Mesenchymal stem cell (in vitro differentiated cells and primary cell): ENCODE data around the gene ZNF276.

Source experiments
- DNase-seq: peaks from one replicate; pipeline ENCODE4 v3.0.0-alpha.2; 2013
- H2AFZ ChIP-seq: one replicate; pipeline ENCODE4 v1.6.1; 2013; ENCODE audit warnings: low read depth, mild to moderate bottlenecking, control low read depth, inconsistent platforms, low read length, moderate library complexity
- H2AK5ac ChIP-seq: 2 replicates; pipeline ENCODE4 v1.6.1; 2013; ENCODE audit warnings: low read length, moderate library complexity, mild to moderate bottlenecking, inconsistent platforms; ENCODE audit not compliant: severe bottlenecking
- H2BK120ac ChIP-seq: one replicate; pipeline ENCODE4 v1.6.1; 2013; ENCODE audit warnings: low read depth, mild to moderate bottlenecking, inconsistent platforms, low read length, moderate library complexity
- H2BK12ac ChIP-seq, 2 experiments: one replicate each; pipeline ENCODE4 v1.6.1; 2013; ENCODE audit warnings: inconsistent platforms in 2 of 2, low read length in 2 of 2, mild to moderate bottlenecking in 2 of 2, moderate library complexity in 2 of 2, control low read depth in 1 of 2
- H2BK15ac ChIP-seq: one replicate; pipeline ENCODE4 v1.6.1; 2013; ENCODE audit warnings: mild to moderate bottlenecking, low read depth, inconsistent platforms; ENCODE audit not compliant: poor library complexity, severe bottlenecking
- H2BK5ac ChIP-seq: 2 replicates; pipeline ENCODE4 v1.6.1; 2013; ENCODE audit warnings: low read depth, mild to moderate bottlenecking, low read length, control low read depth, inconsistent platforms; ENCODE audit not compliant: poor library complexity, severe bottlenecking
- H3K14ac ChIP-seq, 2 experiments: one replicate each; pipeline ENCODE4 v1.6.1; 2013; ENCODE audit warnings: inconsistent platforms in 2 of 2, low read length in 2 of 2, control low read depth in 1 of 2, mild to moderate bottlenecking in 1 of 2, moderate library complexity in 1 of 2
- H3K18ac ChIP-seq, 2 experiments: one replicate each; pipeline ENCODE4 v1.6.1; 2013; ENCODE audit warnings: inconsistent platforms in 2 of 2, low read length in 2 of 2, control low read depth in 1 of 2, low read depth in 1 of 2, mild to moderate bottlenecking in 1 of 2
- H3K23ac ChIP-seq, 2 experiments: one replicate each; pipeline ENCODE4 v1.6.1; 2013; ENCODE audit warnings: inconsistent platforms in 2 of 2, low read length in 2 of 2, mild to moderate bottlenecking in 2 of 2, moderate library complexity in 2 of 2, control low read depth in 1 of 2
- H3K27ac ChIP-seq: 2 replicates; pipeline ENCODE4 v1.5.1; 2013; ENCODE audit warnings: mild to moderate bottlenecking, moderate library complexity, low read length, control low read depth, inconsistent platforms; ENCODE audit not compliant: poor library complexity, severe bottlenecking
- H3K27me3 ChIP-seq, 2 experiments: 2 replicates each; pipeline versions ENCODE4 v1.6.1 to v1.7.0; 2013; ENCODE audit warnings: low read length in 2 of 2, mild to moderate bottlenecking in 2 of 2, moderate library complexity in 2 of 2, control low read depth in 1 of 2, inconsistent platforms in 1 of 2; ENCODE audit not compliant: control insufficient read depth in 1 of 2, insufficient read depth in 1 of 2
- H3K36me3 ChIP-seq, 2 experiments: 2 replicates each; pipeline versions ENCODE4 v1.6.1 to v1.7.0; 2013; ENCODE audit warnings: low read length in 2 of 2, control low read depth in 1 of 2, inconsistent platforms in 1 of 2, low read depth in 1 of 2, mild to moderate bottlenecking in 1 of 2; ENCODE audit not compliant: insufficient read depth in 2 of 2, control insufficient read depth in 1 of 2
- H3K4ac ChIP-seq, 2 experiments: one replicate each; pipeline ENCODE4 v1.6.1; 2013; ENCODE audit warnings: inconsistent platforms in 2 of 2, low read length in 2 of 2, mild to moderate bottlenecking in 2 of 2, moderate library complexity in 2 of 2, control low read depth in 1 of 2, low read depth in 1 of 2
- H3K4me1 ChIP-seq: 2 replicates; pipeline ENCODE4 v1.6.1; 2013; ENCODE audit warnings: low read depth, low read length, control low read depth; ENCODE audit not compliant: control insufficient read depth, insufficient read depth
- H3K4me2 ChIP-seq: 2 replicates; pipeline ENCODE4 v1.6.1; 2013; ENCODE audit warnings: low read length, mild to moderate bottlenecking, inconsistent platforms; ENCODE audit not compliant: poor library complexity, severe bottlenecking
- H3K4me3 ChIP-seq, 2 experiments: 2 replicates each; pipeline versions ENCODE4 v1.5.1 to v1.7.0; 2013; ENCODE audit warnings: low read length in 2 of 2, mild to moderate bottlenecking in 2 of 2, control low read depth in 1 of 2, low read depth in 1 of 2; ENCODE audit not compliant: insufficient read depth in 1 of 2
- H3K79me1 ChIP-seq: replicated peaks from 2 replicates; pipeline ENCODE4 v1.6.1; 2013; ENCODE audit warnings: mild to moderate bottlenecking, control low read depth, low read length, inconsistent platforms; ENCODE audit not compliant: poor library complexity, severe bottlenecking
- H3K9ac ChIP-seq: 2 replicates; pipeline ENCODE4 v1.7.0; 2013; ENCODE audit warnings: mild to moderate bottlenecking, low read length, moderate library complexity
- H3K9me3 ChIP-seq: 2 replicates; pipeline ENCODE4 v1.7.0; 2013; ENCODE audit warnings: mild to moderate bottlenecking, low read length; ENCODE audit not compliant: control insufficient read depth
- H4K8ac ChIP-seq: one replicate; pipeline ENCODE4 v1.6.1; 2013; ENCODE audit warnings: inconsistent platforms, mild to moderate bottlenecking, low read length, moderate library complexity
- H4K91ac ChIP-seq: one replicate; pipeline ENCODE4 v1.6.1; 2013; ENCODE audit warnings: mild to moderate bottlenecking, low read length, inconsistent platforms
- WGBS: methylation state at CpG from one replicate; pipeline ENCODE4 v1.1.7; 2013; ENCODE audit warnings: mixed read lengths; 5-methylcytosine and 5-hydroxymethylcytosine counted together

Gene ZNF276

DNA sequence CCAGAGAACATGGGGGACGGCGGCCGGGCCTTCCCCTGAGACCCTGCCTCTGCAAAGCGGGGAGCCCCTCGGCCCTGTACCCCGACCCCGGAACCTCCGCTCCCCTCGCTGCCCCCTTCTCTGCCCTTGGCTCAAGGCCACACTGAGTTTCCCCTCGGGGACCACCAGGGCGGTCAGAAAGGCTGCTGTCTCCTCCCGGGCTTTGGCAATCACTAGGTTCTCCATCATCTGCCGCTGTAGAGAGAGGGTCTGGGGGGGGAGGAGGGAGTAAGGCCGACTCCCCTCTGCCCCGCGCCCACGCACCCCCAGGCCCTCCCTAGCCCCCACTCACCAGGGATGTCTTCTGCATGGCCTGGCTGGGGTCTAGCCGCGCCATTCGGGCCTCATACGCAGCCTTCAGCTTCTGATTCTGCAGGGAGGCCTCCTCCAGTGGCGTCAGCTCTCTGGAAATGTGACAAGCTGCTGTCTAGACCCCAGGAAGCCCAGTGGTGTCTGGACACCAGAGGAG, 9.0 kb upstream of the ZNF276 start:
- Histone ChIP-seq H2AK5ac (no peak overlapping the region), H3K36me3 (peaks cover 26 to 54% of the 10 kb centered on the region in 2 experiments), H2AFZ (peak overlapping the region; percentile 29), H3K23ac (no peak overlapping the region), H3K9me3 (no peaks in the 10 kb centered on the region), H3K4me2 (peak overlapping the region; percentile 84), H2BK5ac (no peak overlapping the region), H3K4me3 (peak overlapping the region; percentile 61 to 66), H3K4ac (peak overlapping the region in 1 of 2 experiments; percentile 13), H2BK120ac (no peak overlapping the region), H3K79me1 (peaks cover 11% of the 10 kb centered on the region), H2BK12ac (no peak overlapping the region), H4K91ac (no peak overlapping the region), H3K9ac (peak overlapping the region; percentile 38), H3K4me1 (peaks cover 22% of the 10 kb centered on the region), H3K27ac (no peak overlapping the region), H3K18ac (no peak overlapping the region), H2BK15ac (no peak overlapping the region), H4K8ac (peak overlapping the region; percentile 39), H3K27me3 (no peaks in the 10 kb centered on the region), H3K14ac (peak overlapping the region in 1 of 2 experiments; percentile 60)
- DNase-seq, result peak; percentile 59
- WGBS, result 17% methylated on average over 14 of the region's 22 CpGs

DNA sequence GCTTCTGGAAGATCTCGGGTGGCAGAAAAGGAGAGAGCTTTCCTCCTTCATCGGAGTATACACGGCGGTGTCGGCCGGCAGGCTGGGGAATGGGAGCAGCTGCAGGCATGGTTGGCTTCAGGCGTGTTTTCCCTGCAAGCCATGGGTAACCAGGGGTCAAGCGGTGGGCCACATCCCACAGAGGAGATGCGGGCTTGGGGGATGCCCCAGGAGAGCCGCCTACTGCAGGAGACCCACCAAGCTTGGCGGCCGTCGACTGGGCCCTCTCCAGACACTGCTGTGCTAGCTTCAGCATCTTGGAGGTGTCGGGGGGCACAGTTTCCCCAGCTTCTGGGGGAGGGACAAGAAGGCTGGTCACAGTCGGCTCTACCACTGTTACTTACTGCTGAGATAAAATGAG, 4.8 kb upstream of the ZNF276 start:
- H2AK5ac ChIP-seq, result no peak overlapping the region
- H3K4me3 ChIP-seq, result no peak overlapping the region
- H3K9ac ChIP-seq, result no peak overlapping the region
- H3K27ac ChIP-seq, result no peak overlapping the region
- H4K91ac ChIP-seq, result no peak overlapping the region
- H3K4me2 ChIP-seq, result no peak overlapping the region
- no peak overlapping the region for H3K14ac ChIP-seq
- no peak overlapping the region for H2AFZ ChIP-seq
- H4K8ac ChIP-seq, result no peak overlapping the region
- H3K27me3 ChIP-seq, result no peaks in the 10 kb centered on the region
- H2BK120ac ChIP-seq, result no peak overlapping the region
- peaks cover 24% of the 10 kb centered on the region for H3K4me1 ChIP-seq
- H3K4ac ChIP-seq, result no peak overlapping the region
- no peak overlapping the region for H3K18ac ChIP-seq
- peaks cover 22% of the 10 kb centered on the region for H3K79me1 ChIP-seq
- no peak overlapping the region for H2BK15ac ChIP-seq
- H2BK12ac ChIP-seq, result no peak overlapping the region
- H3K23ac ChIP-seq, result no peak overlapping the region
- H2BK5ac ChIP-seq, result no peak overlapping the region
- H3K36me3 ChIP-seq, result peaks cover 13 to 32% of the 10 kb centered on the region in 2 experiments
- no peaks in the 10 kb centered on the region for H3K9me3 ChIP-seq
- WGBS, result 97% methylated on average over 15 of the region's 15 CpGs
- DNase-seq, result no peak

DNA sequence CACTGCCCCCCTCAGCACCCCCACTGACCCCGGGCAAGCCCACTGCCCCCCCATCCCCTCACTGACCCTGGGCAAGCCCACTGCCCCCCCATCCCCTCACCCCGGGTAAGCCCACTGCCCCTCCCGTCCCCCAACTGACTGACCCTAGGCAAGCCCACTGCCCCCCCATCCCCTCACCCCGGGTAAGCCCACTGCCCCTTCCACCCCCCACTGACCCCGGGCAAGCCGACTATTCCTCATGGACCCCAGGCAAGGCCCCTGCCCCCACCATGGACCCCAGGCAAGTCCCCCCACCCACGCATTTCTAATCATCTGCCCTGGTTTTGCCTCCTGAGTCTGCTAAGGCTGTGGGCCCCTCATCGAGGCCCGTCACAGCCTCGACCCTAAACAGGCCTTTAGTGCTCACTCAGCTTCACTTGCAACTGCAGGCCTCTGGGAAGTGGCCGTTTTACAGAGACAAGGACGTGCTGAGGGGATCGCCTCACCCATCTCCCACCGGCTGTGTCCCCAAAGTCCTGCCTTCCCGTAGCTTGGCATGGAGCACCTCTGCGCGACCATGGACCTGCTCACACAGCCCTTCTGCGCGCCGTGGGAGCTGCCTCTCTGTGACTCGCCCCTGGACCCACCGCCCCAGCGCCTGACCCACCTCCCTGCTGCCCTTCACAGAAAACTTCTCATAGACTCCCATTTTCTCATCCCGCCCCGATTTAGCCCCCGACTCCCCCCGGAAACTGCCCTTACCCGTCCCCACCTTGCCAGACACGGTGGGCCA, 4.2 kb upstream of the ZNF276 start:
- H3K79me1 ChIP-seq, result peaks cover 20% of the 10 kb centered on the region
- H3K23ac ChIP-seq, result no peak overlapping the region
- H2BK15ac ChIP-seq, result no peak overlapping the region
- peaks cover 13 to 32% of the 10 kb centered on the region in 2 experiments for H3K36me3 ChIP-seq
- no peak overlapping the region for H3K14ac ChIP-seq
- H3K4ac ChIP-seq, result no peak overlapping the region
- H3K9ac ChIP-seq, result no peak overlapping the region
- H3K27ac ChIP-seq, result no peak overlapping the region
- H3K9me3 ChIP-seq, result no peaks in the 10 kb centered on the region
- H3K4me2 ChIP-seq, result no peak overlapping the region
- no peak overlapping the region for H2AFZ ChIP-seq
- no peak overlapping the region for H4K91ac ChIP-seq
- DNase-seq, result no peak
- no peaks in the 10 kb centered on the region for H3K27me3 ChIP-seq
- H3K4me3 ChIP-seq, result no peak overlapping the region
- H2BK120ac ChIP-seq, result no peak overlapping the region
- no peak overlapping the region for H2BK12ac ChIP-seq
- no peak overlapping the region for H2BK5ac ChIP-seq
- H4K8ac ChIP-seq, result no peak overlapping the region
- H3K4me1 ChIP-seq, result peaks cover 20% of the 10 kb centered on the region
- 95% methylated on average over 27 of the region's 29 CpGs for WGBS
- no peak overlapping the region for H3K18ac ChIP-seq
- no peak overlapping the region for H2AK5ac ChIP-seq

DNA sequence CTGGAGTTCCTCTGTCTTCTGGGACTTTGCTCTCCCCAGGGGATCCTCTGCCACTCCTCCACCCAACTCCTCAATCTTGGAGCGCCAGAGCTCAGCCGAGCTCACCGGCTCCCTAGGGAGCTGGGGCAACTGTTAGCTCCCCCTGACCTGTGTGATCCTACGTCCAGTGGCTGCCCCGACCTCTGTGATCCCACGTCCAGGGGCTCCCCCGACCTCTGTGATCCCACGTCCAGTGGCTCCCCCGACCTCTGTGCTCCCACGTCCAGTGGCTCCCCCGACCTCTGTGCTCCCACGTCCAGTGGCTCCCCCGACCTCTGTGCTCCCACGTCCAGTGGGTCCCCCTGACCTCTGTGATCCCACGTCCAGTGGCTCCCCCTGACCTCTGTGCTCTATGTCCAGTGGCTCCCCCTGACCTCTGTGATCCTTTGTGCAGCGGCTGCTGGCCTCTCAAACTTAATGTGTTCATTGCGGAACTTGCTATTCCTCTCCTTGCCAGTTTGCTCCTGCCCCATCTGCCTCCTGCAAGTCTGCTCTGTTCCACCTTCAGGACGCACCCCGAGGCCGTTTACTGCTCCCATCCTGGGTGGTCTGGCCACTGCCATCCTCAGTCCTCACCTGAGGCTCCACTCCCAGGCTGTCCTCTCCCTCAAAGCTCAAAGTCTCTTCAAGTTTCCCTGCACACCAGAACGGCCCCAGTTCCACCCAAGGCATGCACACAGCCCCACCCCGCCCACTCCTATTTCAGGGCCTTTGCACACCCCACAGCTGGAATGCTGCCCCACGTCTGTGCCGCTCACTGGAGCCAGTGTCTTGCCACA, 3.4 kb upstream of the ZNF276 start:
- Histone ChIP-seq H3K9me3 (no peaks in the 10 kb centered on the region), H3K18ac (no peak overlapping the region), H3K27me3 (no peaks in the 10 kb centered on the region), H3K4ac (peak overlapping the region; percentile 15 to 73), H2BK12ac (peak overlapping the region in 1 of 2 experiments; percentile 83), H3K9ac (peak overlapping the region; percentile 15), H2AK5ac (no peak overlapping the region), H3K23ac (no peak overlapping the region), H3K36me3 (peaks cover 17 to 37% of the 10 kb centered on the region in 2 experiments), H2BK120ac (no peak overlapping the region), H2BK15ac (no peak overlapping the region), H4K91ac (peak overlapping the region; percentile 55), H2AFZ (no peak overlapping the region), H3K14ac (no peak overlapping the region), H3K4me1 (peaks cover 21% of the 10 kb centered on the region), H3K4me3 (no peak overlapping the region), H3K4me2 (no peak overlapping the region), H4K8ac (no peak overlapping the region), H2BK5ac (no peak overlapping the region), H3K79me1 (peaks cover 20% of the 10 kb centered on the region), H3K27ac (no peak overlapping the region)
- DNase-seq, result no peak
- 90% methylated on average over 24 of the region's 24 CpGs for WGBS
